Fibroblast of peridontal ligament (primary cell): ENCODE data around the gene SHB.

Experiments used
- DNase-seq: peaks from one replicate; pipeline ENCODE4 v3.0.0-alpha.2; 2010; ENCODE audit errors: extremely low read depth

Gene SHB

GRCh38 chr9:38024036-38024681 lies 44.9 kb downstream of the SHB start:
- peak; percentile 64 for DNase-seq

DNA sequence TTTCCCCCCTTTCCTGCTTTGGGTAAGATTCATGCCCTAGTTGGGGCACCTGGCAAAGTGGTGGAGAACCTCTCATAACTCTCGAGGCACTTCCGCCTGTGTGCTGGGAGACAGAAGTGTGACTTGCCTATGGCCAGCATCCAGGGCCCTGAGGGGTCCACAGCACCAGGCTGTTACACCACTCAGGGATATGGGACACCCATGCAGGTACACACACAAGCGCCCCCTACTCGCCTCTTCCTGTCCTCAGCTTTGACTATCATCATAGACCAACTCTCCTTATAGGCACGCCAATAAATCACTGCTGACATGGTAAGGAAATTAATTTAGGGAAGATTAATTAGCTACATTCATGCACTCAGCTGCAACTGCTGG lies 45.4 kb downstream of the SHB start:
- no peak for DNase-seq

DNA sequence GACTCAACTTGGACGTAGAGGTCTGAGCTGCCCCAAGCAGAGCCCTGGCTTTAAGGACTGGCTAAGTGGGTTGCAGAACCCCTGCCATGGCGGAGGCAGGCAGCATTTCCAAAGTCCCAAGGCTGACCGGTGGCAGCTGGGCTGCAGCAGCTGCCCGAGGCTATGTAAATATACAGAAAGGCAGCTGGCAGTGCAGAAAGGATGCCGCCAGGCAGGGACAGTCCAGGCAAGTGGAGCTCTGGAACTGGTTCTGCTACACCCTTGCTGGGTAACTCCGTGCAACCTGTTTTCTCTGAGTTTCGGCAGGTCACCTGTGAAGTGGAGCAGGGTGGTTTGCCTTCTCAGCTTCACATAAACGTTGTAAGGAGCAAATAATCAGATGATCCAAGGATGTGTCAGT lies 46.0 kb downstream of the SHB start:
- DNase-seq = no peak

DNA sequence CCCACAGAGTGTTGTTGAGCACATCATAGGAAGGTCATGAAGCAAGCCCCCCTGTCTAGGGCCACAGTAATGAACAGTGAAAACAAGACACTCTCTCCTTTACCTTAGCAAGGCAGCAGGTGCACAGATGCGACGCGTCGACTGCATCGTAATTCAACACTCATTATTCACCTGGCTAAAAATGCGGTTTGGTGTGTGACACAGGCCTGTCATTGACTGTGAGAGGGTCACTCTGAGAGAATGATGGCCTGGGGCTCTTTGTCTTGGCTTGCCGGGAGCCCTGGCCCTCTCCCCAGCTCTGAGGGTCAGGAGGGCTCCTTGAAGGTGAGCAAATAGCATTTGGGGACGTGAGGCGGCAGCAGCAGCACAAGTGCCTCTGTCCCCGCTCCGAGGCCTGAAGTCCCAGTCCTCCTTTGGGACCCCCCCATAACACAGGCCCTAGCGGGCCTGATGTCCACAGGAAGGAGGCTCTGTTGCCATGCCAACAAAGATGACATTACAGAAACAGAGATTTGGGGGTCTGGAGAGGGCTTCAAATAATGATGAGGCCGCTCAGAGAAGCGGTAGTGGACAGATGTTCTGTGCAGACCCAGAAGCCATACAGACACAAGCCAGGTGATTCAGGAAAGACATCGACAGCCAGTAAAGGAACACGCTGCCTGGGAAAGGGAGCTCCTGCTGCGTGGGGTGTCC lies 46.7 kb downstream of the SHB start:
- DNase-seq = no peak

DNA sequence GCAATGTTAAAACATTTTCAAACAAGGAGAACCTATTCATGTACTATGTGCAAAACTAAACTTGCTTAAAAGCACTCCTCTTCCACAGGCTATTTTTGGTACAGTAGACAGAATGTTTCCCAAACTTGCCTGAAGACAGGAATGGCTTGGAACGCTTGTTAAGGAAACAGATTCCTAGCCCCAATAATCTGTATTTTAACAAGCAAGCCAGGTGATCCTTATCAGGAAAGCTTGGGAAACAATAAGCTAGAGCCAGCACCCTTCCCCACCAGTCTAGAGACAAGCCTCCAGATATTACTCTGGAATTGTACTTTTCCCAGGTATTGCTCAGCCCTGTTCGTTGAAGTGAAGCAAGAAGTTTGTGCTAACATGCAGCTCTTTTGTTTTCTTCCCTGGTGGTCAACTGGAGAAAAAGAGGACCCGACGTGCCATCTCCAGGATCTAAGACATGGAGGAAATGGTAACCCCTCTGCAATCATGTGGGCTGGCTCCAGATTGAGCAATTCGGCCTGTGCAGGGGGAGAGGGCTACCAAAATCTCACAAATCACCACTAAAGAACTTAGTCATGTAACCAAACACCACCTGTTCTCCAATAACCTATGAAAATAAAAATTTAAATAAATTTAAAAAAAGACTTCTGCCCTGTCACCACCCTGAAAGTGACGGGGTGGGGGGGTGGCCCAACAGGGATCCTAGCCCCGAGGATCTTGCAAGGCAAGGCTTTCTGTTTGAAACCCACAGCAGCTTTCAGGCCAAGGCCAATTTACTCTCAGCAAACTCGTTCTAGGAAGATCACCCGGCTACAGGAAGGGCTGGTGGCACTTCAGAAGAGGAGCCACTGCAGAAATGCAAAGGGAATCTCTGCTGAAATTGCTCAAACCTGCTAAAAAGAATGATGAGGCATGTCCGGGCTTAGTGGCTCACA lies 48.6 kb downstream of the SHB start:
- DNase-seq = no peak

GRCh38 chr9:38019731-38020130 lies 49.3 kb downstream of the SHB start:
- DNase-seq = no peak

GRCh38 chr9:38018958-38019602 lies 49.9 kb downstream of the SHB start:
- DNase-seq = peak; percentile 81

DNA sequence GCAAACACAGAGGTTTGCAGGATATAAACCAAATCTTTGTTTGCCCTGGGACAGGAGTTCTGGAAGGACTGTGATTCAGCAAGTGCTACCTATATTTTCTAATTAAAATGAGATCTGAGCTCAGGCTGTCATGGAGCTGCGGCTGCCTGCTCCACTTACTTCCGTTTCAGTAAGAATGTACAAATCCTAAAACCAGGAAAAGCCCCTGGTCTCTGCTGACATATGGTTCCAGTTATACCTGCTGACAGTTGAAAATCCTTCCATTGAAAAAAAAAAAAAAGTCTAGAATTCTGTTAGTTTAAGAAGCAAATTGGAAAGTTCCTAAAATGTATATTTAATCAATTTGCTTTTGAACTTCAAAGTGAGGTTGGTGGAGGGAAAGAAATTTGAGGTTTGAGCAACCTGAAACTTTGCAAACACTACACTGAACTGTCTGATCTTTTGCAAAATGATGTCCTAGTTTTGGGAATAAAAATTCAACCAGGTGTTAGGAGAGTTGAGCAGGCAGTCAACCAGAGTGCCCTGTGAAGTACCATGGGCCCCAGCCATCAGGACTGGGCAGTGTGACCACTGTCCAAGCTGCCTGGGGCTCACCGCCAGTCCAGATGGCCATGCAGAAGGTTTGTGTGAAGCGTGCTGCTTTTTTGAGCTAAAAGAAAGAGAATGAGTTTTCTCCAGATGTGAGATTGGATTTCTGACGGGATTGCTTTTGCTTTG lies 50.6 kb downstream of the SHB start:
- DNase-seq = no peak

- no peak for DNase-seq
Measured at GRCh38 chr9:38017885-38018186, 51.2 kb downstream of the SHB start.

- peak; percentile 59 for DNase-seq
Measured at GRCh38 chr9:38017149-38017884, 51.7 kb downstream of the SHB start.

GRCh38 chr9:38016375-38017135 lies 52.5 kb downstream of the SHB start:
- DNase-seq = peak; percentile 73

- no peak for DNase-seq
Measured at GRCh38 chr9:38015906-38016305, 53.1 kb downstream of the SHB start.

- DNase-seq = no peak
Measured at GRCh38 chr9:38015266-38015665, 53.8 kb downstream of the SHB start.

GRCh38 chr9:38012767-38013450 lies 56.1 kb downstream of the SHB start:
- no peak for DNase-seq

GRCh38 chr9:38011991-38012390 lies 57.0 kb downstream of the SHB start:
- no peak for DNase-seq

DNA sequence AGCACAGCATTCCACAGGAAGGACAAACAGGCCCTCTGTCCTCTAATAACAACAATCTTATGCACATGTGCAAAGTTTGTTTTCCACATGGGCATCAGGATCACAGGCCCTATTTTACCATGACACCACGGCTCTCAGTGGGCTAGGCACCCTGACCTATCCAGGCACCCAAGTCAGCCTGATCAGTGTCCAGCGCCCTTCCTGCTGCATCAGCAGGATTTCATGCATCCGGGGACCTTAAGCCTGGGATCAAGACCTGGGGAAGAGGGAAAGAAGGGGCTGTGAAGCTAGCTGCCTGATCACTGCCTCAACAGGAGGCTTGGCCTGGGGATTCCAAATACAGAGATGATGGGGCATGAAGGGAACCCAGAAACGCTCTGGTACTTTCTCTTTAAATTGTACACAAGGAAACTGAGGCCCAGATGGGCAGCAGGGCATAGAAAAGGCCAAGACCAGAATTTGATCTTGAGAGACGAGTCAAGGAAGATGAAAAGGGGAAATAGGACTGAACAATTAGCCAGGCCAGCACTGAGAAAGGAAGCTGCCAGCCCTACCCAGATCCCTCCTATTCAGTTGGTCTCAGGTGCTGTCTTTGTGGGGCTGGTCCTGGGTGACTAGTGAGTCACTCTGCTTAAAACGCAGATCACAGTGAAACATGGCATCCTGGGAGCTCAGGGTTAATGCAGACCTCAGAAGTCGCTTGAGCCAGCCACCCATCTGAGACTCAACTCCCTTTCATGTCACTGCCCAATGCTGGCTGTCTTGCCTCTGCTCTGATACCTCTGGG lies 57.9 kb downstream of the SHB start:
- no peak for DNase-seq

DNA sequence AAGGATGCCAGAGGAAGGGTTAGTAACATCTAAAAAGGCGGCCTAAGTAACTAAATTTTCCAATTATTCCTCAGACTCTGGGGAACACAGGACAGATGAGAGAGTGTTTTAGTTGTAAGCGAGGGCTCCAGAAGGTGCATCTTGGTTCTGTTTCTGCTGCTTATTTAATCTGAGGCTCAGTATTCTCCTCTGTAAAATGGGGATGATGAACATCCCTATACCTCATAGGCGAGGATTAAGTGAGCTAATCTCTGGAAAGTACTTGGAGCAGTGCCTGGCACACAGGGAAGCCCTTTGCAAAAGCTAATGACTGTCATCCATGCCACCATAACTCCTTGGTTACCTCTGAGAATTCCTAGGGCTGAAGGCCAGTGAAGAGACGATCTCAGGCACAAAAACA lies 59.0 kb downstream of the SHB start:
- DNase-seq = no peak

GRCh38 chr9:38009035-38009501 lies 60.0 kb downstream of the SHB start:
- no peak for DNase-seq
